GM19025 (cell line): ENCODE measurements around the gene CD99L2.
A peak's percentile ranks its signal among the peaks of the same experiment; 100 is the strongest.

Source experiments
- ATAC-seq: cut with Tn5 transposase; IDR thresholded peaks from one replicate; pipeline ENCODE4 v1.9.1; 2021; ENCODE audit warnings: mild to moderate bottlenecking, low read depth, moderate library complexity; ENCODE audit not compliant: unreplicated experiment

The CD99L2 gene

GRCh38 chrX:150898343-150899190 is at the start of gene CD99L2:
Gene CD99L2, minus strand, starts transcription at chrX:150898668. Its CDS starts 80 bp downstream, at chrX:150898588.
- ATAC-seq = peak; percentile 86

GRCh38 chrX:150944233-150944632 is 45.8 kb upstream of the CD99L2 start:
- ATAC-seq = no peak

GRCh38 chrX:150942942-150943594 is 44.6 kb upstream of the CD99L2 start:
- no peak for ATAC-seq

- no peak for ATAC-seq
Observed at GRCh38 chrX:150941580-150941979, 43.1 kb upstream of the CD99L2 start.

GRCh38 chrX:150940844-150941495 is 42.5 kb upstream of the CD99L2 start:
- no peak for ATAC-seq

- ATAC-seq = no peak
Observed at GRCh38 chrX:150936556-150936955, 38.1 kb upstream of the CD99L2 start.

- ATAC-seq = no peak
Observed at GRCh38 chrX:150935467-150935866, 37.0 kb upstream of the CD99L2 start.

- ATAC-seq = no peak
Observed at GRCh38 chrX:150934453-150934852, 36.0 kb upstream of the CD99L2 start.

GRCh38 chrX:150933945-150934350 is 35.5 kb upstream of the CD99L2 start:
- no peak for ATAC-seq

GRCh38 chrX:150929058-150929457 is 30.6 kb upstream of the CD99L2 start:
- no peak for ATAC-seq

GRCh38 chrX:150926791-150927190 is 28.3 kb upstream of the CD99L2 start:
- no peak for ATAC-seq

- no peak for ATAC-seq
Observed at GRCh38 chrX:150926304-150926703, 27.8 kb upstream of the CD99L2 start.

GRCh38 chrX:150919401-150919800 is 20.9 kb upstream of the CD99L2 start:
- ATAC-seq = no peak

- ATAC-seq = no peak
Observed at GRCh38 chrX:150913511-150913910, 15.0 kb upstream of the CD99L2 start.

- no peak for ATAC-seq
Observed at GRCh38 chrX:150907474-150907873, 9.0 kb upstream of the CD99L2 start.

GRCh38 chrX:150906694-150907093 is 8.2 kb upstream of the CD99L2 start:
- no peak for ATAC-seq

GRCh38 chrX:150905293-150905692 is 6.8 kb upstream of the CD99L2 start:
- ATAC-seq = no peak

GRCh38 chrX:150903110-150903508 is 4.6 kb upstream of the CD99L2 start:
- ATAC-seq = no peak

GRCh38 chrX:150902434-150903109 is 4.1 kb upstream of the CD99L2 start:
- ATAC-seq = no peak

GRCh38 chrX:150899191-150899757 is 806 bp upstream of the CD99L2 start:
- peak; percentile 34 for ATAC-seq
